ENCODE data around the gene C12orf50. TPM values are rescaled to one million over a fixed set of nuclear protein-coding genes. Genes with fewer than 3 reads are reported as not detected.

Gene C12orf50
- total RNA-seq, 4 donors from 2014 or later: not detected

GRCh38 chr12:88057994-88058718 is 29.0 kb upstream of the C12orf50 start:
- TF ChIP-seq CTCF (IDR thresholded peaks at IDR 0.05) (no peak), POLR2A (IDR thresholded peaks at IDR 0.05) (no peak)
- no peak overlapping the region for H3K4me3 ChIP-seq (ENCODE audit: low read depth, poor library complexity, severe bottlenecking)
- DNase-seq (ENCODE audit: low spot score in 2 of 2): no peak
- intact Hi-C loops (cut with DNase I; ENCODE audit: low total_unique reads): no loop called here
- WGBS, 2 donors: 86% methylated on average over 4 of the region's 4 CpGs

GRCh38 chr12:88056571-88056970 is 27.4 kb upstream of the C12orf50 start:
- H3K4me3 ChIP-seq (ENCODE audit: low read depth, poor library complexity, severe bottlenecking): no peak overlapping the region
- WGBS, 2 donors: 90 to 92% methylated on average over 2 of the region's 2 CpGs
- no peak for TF ChIP-seq POLR2A (IDR thresholded peaks at IDR 0.05)
- TF ChIP-seq CTCF (IDR thresholded peaks at IDR 0.05): no peak

GRCh38 chr12:88052686-88053085 is 23.5 kb upstream of the C12orf50 start:
- 81 to 90% methylated on average over 1 of the region's 1 CpG for WGBS, 2 donors
- intact Hi-C loops (cut with DNase I; ENCODE audit: low total_unique reads): no loop called here

More at GRCh38 chr12:88056571-88056970, 27.4 kb upstream of the C12orf50 start:
- intact Hi-C loops (cut with DNase I; ENCODE audit: low total_unique reads): no loop called here
- no peak for DNase-seq (ENCODE audit: low spot score in 2 of 2)

GRCh38 chr12:88044035-88044434 is 14.8 kb upstream of the C12orf50 start:
- 94 to 97% methylated on average over 5 of the region's 5 CpGs for WGBS, 2 donors
- intact Hi-C loops (cut with DNase I; ENCODE audit: low total_unique reads): no loop called here

More at GRCh38 chr12:88052686-88053085, 23.5 kb upstream of the C12orf50 start:
- TF ChIP-seq POLR2A (IDR thresholded peaks at IDR 0.05): no peak
- TF ChIP-seq CTCF (IDR thresholded peaks at IDR 0.05): no peak
- no peak for DNase-seq (ENCODE audit: low spot score in 2 of 2)
- no peak overlapping the region for H3K4me3 ChIP-seq (ENCODE audit: low read depth, poor library complexity, severe bottlenecking)

GRCh38 chr12:88037770-88038169 is 8.6 kb upstream of the C12orf50 start:
- intact Hi-C loops (cut with DNase I; ENCODE audit: low total_unique reads): no loop called here
- H3K4me3 ChIP-seq (ENCODE audit: low read depth, poor library complexity, severe bottlenecking): no peak overlapping the region
- TF ChIP-seq CTCF (IDR thresholded peaks at IDR 0.05) (no peak), POLR2A (IDR thresholded peaks at IDR 0.05) (no peak)
- no peak for DNase-seq (ENCODE audit: low spot score in 2 of 2)
- WGBS, 2 donors: 90 to 94% methylated on average over 1 of the region's 1 CpG

More at GRCh38 chr12:88044035-88044434, 14.8 kb upstream of the C12orf50 start:
- no peak overlapping the region for H3K4me3 ChIP-seq (ENCODE audit: low read depth, poor library complexity, severe bottlenecking)
- no peak for TF ChIP-seq CTCF (IDR thresholded peaks at IDR 0.05)
- TF ChIP-seq POLR2A (IDR thresholded peaks at IDR 0.05): no peak
- DNase-seq (ENCODE audit: low spot score in 2 of 2): no peak

Measured in lower leg skin (tissue), 4 donors.